C4-2B (cell line): ENCODE measurements around the gene SREBF2.

Experiments
- CTCF ChIP-seq: fragments of 450-650 bp; conservative IDR thresholded peaks from 2 replicates; pipeline ENCODE4 v1.5.1; 2017; ENCODE audit warnings: mild to moderate bottlenecking
- ZFX ChIP-seq: fragments of 450-650 bp; IDR thresholded peaks from 2 replicates; pipeline ENCODE4 v1.6.1; 2017

- no peak for TF ChIP-seq CTCF
- TF ChIP-seq ZFX: no peak
Measured at GRCh38 chr22:41947424-41948080, 114.6 kb downstream of the SREBF2 start.
